ENCODE measurements around the gene FRMD5.

Gene FRMD5

GRCh38 chr15:43958861-43959330, 236.2 kb downstream of the FRMD5 start:
- H2AFZ ChIP-seq (ENCODE audit: low read depth, low read length), result no peak overlapping the region
- no peak overlapping the region for H3K4me3 ChIP-seq (ENCODE audit: low read length)
- H4K20me1 ChIP-seq (ENCODE audit: insufficient read depth, low read length), result no peaks in the 10 kb centered on the region
- TF ChIP-seq, protein P1, sequence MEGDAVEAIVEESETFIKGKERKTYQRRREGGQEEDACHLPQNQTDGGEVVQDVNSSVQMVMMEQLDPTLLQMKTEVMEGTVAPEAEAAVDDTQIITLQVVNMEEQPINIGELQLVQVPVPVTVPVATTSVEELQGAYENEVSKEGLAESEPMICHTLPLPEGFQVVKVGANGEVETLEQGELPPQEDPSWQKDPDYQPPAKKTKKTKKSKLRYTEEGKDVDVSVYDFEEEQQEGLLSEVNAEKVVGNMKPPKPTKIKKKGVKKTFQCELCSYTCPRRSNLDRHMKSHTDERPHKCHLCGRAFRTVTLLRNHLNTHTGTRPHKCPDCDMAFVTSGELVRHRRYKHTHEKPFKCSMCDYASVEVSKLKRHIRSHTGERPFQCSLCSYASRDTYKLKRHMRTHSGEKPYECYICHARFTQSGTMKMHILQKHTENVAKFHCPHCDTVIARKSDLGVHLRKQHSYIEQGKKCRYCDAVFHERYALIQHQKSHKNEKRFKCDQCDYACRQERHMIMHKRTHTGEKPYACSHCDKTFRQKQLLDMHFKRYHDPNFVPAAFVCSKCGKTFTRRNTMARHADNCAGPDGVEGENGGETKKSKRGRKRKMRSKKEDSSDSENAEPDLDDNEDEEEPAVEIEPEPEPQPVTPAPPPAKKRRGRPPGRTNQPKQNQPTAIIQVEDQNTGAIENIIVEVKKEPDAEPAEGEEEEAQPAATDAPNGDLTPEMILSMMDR (IDR thresholded peaks at IDR 0.05; ENCODE audit: low read depth, low read length), result no peak
- no peak for TF ChIP-seq EZH2phosphoT487 (IDR thresholded peaks at IDR 0.05; ENCODE audit: low read depth)
- no peak overlapping the region for H3K4me2 ChIP-seq (ENCODE audit: low read length)
- H3K9ac ChIP-seq (ENCODE audit: low read length), result no peak overlapping the region
- H3K27me3 ChIP-seq (ENCODE audit: low read depth, low read length), result no peaks in the 10 kb centered on the region
- H3K36me3 ChIP-seq (replicated peaks; ENCODE audit: low read depth, low read length), result no peaks in the 10 kb centered on the region
- H3K79me2 ChIP-seq (ENCODE audit: low read length), result no peaks in the 10 kb centered on the region
- peaks cover 7% of the 10 kb centered on the region for H3K4me1 ChIP-seq (ENCODE audit: low read length)
- H3K27ac ChIP-seq (ENCODE audit: low read length), result no peak overlapping the region
- no peaks in the 10 kb centered on the region for H3K9me3 ChIP-seq (ENCODE audit: insufficient read depth, low read length)

DNA sequence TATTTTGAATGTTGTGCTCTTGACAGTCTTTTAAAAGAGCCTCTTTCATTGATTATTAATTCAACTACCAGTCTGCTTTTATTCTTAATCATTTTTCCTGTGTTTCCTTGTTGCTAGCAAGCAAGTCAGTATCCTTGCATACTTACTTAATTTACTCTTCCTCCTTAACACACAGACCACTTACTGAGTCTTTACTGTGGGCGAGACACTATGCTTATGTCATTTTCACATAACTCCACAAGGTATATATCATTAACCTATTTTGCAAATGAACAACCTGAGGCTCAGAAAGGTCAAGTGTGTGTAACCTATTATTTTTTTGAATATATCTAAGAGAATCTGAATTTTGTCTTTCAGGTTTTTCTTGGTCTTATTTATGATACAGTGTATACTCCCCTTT, 237.3 kb downstream of the FRMD5 start:
- no peak overlapping the region for H3K27ac ChIP-seq (ENCODE audit: low read length)
- no peak overlapping the region for H3K9ac ChIP-seq (ENCODE audit: low read length)
- no peaks in the 10 kb centered on the region for H3K79me2 ChIP-seq (ENCODE audit: low read length)
- H3K27me3 ChIP-seq (ENCODE audit: low read depth, low read length), result no peaks in the 10 kb centered on the region
- no peaks in the 10 kb centered on the region for H3K36me3 ChIP-seq (replicated peaks; ENCODE audit: low read depth, low read length)
- H3K4me2 ChIP-seq (ENCODE audit: low read length), result no peak overlapping the region
- no peak overlapping the region for H3K4me3 ChIP-seq (ENCODE audit: low read length)
- no peak overlapping the region for H2AFZ ChIP-seq (ENCODE audit: low read depth, low read length)
- no peaks in the 10 kb centered on the region for H3K9me3 ChIP-seq (ENCODE audit: insufficient read depth, low read length)
- peaks cover 10% of the 10 kb centered on the region for H3K4me1 ChIP-seq (ENCODE audit: low read length)
- no peaks in the 10 kb centered on the region for H4K20me1 ChIP-seq (ENCODE audit: insufficient read depth, low read length)
- no peak for TF ChIP-seq EZH2phosphoT487 (IDR thresholded peaks at IDR 0.05; ENCODE audit: low read depth)
- TF ChIP-seq, protein P1 (IDR thresholded peaks at IDR 0.05; ENCODE audit: low read depth, low read length), result no peak

DNA sequence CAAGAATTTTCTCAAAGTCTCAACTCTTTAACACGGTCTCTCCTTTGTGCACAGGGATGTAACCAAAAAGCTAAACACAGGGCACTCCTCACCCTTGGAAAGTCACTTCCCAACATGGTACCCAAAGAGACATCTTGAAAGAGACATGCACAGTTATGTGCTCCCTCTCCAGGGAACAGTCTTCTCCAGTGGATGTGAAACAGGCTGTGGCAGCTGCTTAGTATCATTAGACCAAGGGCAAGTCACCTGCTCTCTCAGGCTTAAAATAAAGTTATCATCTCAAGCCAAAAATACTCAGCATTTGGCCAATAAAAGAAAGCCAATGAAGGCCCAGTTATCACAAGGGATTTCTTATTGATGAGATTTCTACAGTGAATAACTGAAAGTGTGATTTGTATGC, 239.9 kb downstream of the FRMD5 start:
- no peaks in the 10 kb centered on the region for H3K9me3 ChIP-seq (ENCODE audit: insufficient read depth, low read length)
- TF ChIP-seq, protein P1 (IDR thresholded peaks at IDR 0.05; ENCODE audit: low read depth, low read length), result no peak
- no peak for TF ChIP-seq EZH2phosphoT487 (IDR thresholded peaks at IDR 0.05; ENCODE audit: low read depth)
- peaks cover 10% of the 10 kb centered on the region for H3K4me1 ChIP-seq (ENCODE audit: low read length)
- no peaks in the 10 kb centered on the region for H3K27me3 ChIP-seq (ENCODE audit: low read depth, low read length)
- H2AFZ ChIP-seq (ENCODE audit: low read depth, low read length), result no peak overlapping the region
- H3K27ac ChIP-seq (ENCODE audit: low read length), result no peak overlapping the region
- H3K9ac ChIP-seq (ENCODE audit: low read length), result no peak overlapping the region
- no peaks in the 10 kb centered on the region for H4K20me1 ChIP-seq (ENCODE audit: insufficient read depth, low read length)
- no peaks in the 10 kb centered on the region for H3K36me3 ChIP-seq (replicated peaks; ENCODE audit: low read depth, low read length)
- no peak overlapping the region for H3K4me2 ChIP-seq (ENCODE audit: low read length)
- H3K79me2 ChIP-seq (ENCODE audit: low read length), result no peaks in the 10 kb centered on the region
- H3K4me3 ChIP-seq (ENCODE audit: low read length), result no peak overlapping the region

- no peaks in the 10 kb centered on the region for H3K27me3 ChIP-seq (ENCODE audit: low read depth, low read length)
- H4K20me1 ChIP-seq (ENCODE audit: insufficient read depth, low read length), result no peaks in the 10 kb centered on the region
- H2AFZ ChIP-seq (ENCODE audit: low read depth, low read length), result no peak overlapping the region
- no peaks in the 10 kb centered on the region for H3K9me3 ChIP-seq (ENCODE audit: insufficient read depth, low read length)
- H3K9ac ChIP-seq (ENCODE audit: low read length), result no peak overlapping the region
- TF ChIP-seq, protein P1 (IDR thresholded peaks at IDR 0.05; ENCODE audit: low read depth, low read length), result no peak
- TF ChIP-seq EZH2phosphoT487 (IDR thresholded peaks at IDR 0.05; ENCODE audit: low read depth), result no peak
- no peak overlapping the region for H3K27ac ChIP-seq (ENCODE audit: low read length)
- H3K79me2 ChIP-seq (ENCODE audit: low read length), result no peaks in the 10 kb centered on the region
- H3K4me2 ChIP-seq (ENCODE audit: low read length), result no peak overlapping the region
- H3K4me1 ChIP-seq (ENCODE audit: low read length), result peaks cover 17% of the 10 kb centered on the region
- H3K36me3 ChIP-seq (replicated peaks; ENCODE audit: low read depth, low read length), result no peaks in the 10 kb centered on the region
- H3K4me3 ChIP-seq (ENCODE audit: low read length), result no peak overlapping the region
These were observed 240.9 kb downstream of the FRMD5 start for GRCh38 chr15:43954181-43954621.

Data from OCI-LY3 (cell line).